ENCODE results near the gene TFAP2E. TPM values are rescaled to one million over a fixed set of nuclear protein-coding genes. Genes with fewer than 3 reads are reported as not detected.

The TFAP2E gene
- total RNA-seq, 1 donor from 2014 or later: under 0.01 TPM

GRCh38 chr1:35592991-35593769 is 20.1 kb downstream of the TFAP2E start:
- no peak overlapping the region for H3K4me3 ChIP-seq (ENCODE audit: low read depth, low read length)
- DNase-seq (ENCODE audit: low read depth): no peak
- no peak for FAIRE-seq
- no peak for TF ChIP-seq CTCF (IDR thresholded peaks at IDR 0.05; ENCODE audit: insufficient read depth, low read length, severe bottlenecking)
- H3K27me3 ChIP-seq (ENCODE audit: control insufficient read depth, insufficient read depth, low read length): no peaks in the 10 kb centered on the region
- H3K36me3 ChIP-seq (ENCODE audit: control insufficient read depth, insufficient read depth, low read length): no peaks in the 10 kb centered on the region

GRCh38 chr1:35594005-35594760 is 21.1 kb downstream of the TFAP2E start:
- TF ChIP-seq CTCF (IDR thresholded peaks at IDR 0.05; ENCODE audit: insufficient read depth, low read length, severe bottlenecking): no peak
- H3K4me3 ChIP-seq (ENCODE audit: low read depth, low read length): no peak overlapping the region
- DNase-seq (ENCODE audit: low read depth) (no peak), FAIRE-seq (no peak)
- no peaks in the 10 kb centered on the region for H3K36me3 ChIP-seq (ENCODE audit: control insufficient read depth, insufficient read depth, low read length)
- no peaks in the 10 kb centered on the region for H3K27me3 ChIP-seq (ENCODE audit: control insufficient read depth, insufficient read depth, low read length)

- FAIRE-seq: peak; percentile 88
- TF ChIP-seq CTCF (IDR thresholded peaks at IDR 0.05; ENCODE audit: insufficient read depth, low read length, severe bottlenecking): no peak
- no peaks in the 10 kb centered on the region for H3K36me3 ChIP-seq (ENCODE audit: control insufficient read depth, insufficient read depth, low read length)
These were observed 22.6 kb downstream of the TFAP2E start for GRCh38 chr1:35595684-35596083.

GRCh38 chr1:35597870-35598269 is 24.8 kb downstream of the TFAP2E start:
- FAIRE-seq (no peak), DNase-seq (ENCODE audit: low read depth) (no peak)
- Histone ChIP-seq H3K4me3 (ENCODE audit: low read depth, low read length) (no peak overlapping the region), H3K27me3 (ENCODE audit: control insufficient read depth, insufficient read depth, low read length) (no peaks in the 10 kb centered on the region), H3K36me3 (ENCODE audit: control insufficient read depth, insufficient read depth, low read length) (peaks cover 1% of the 10 kb centered on the region)
- no peak for TF ChIP-seq CTCF (IDR thresholded peaks at IDR 0.05; ENCODE audit: insufficient read depth, low read length, severe bottlenecking)

More at GRCh38 chr1:35595684-35596083, 22.6 kb downstream of the TFAP2E start:
- no peak overlapping the region for H3K4me3 ChIP-seq (ENCODE audit: low read depth, low read length)
- H3K27me3 ChIP-seq (ENCODE audit: control insufficient read depth, insufficient read depth, low read length): no peaks in the 10 kb centered on the region
- no peak for DNase-seq (ENCODE audit: low read depth)

- no peak for FAIRE-seq
- H3K27me3 ChIP-seq (ENCODE audit: control insufficient read depth, insufficient read depth, low read length): no peaks in the 10 kb centered on the region
- no peak for TF ChIP-seq CTCF (IDR thresholded peaks at IDR 0.05; ENCODE audit: insufficient read depth, low read length, severe bottlenecking)
- peaks cover 7% of the 10 kb centered on the region for H3K36me3 ChIP-seq (ENCODE audit: control insufficient read depth, insufficient read depth, low read length)
- DNase-seq (ENCODE audit: low read depth): no peak
- H3K4me3 ChIP-seq (ENCODE audit: low read depth, low read length): no peak overlapping the region
These were observed 25.8 kb downstream of the TFAP2E start for GRCh38 chr1:35598895-35599294.

Measured in bronchial epithelial cell (primary cell).